ENCODE measurements around the gene TMEM171.

TMEM171 gene

GRCh38 chr5:73120222-73121118 lies at the start of gene TMEM171:
Gene TMEM171 (plus strand): TSS chr5:73120575. CDS start chr5:73123374, 2,799 bp downstream.
- DNase-seq = no peak

- DNase-seq = no peak
Observed at GRCh38 chr5:73081093-73081492, 39.3 kb upstream of the TMEM171 start.

- DNase-seq = no peak
Observed at GRCh38 chr5:73088026-73088425, 32.3 kb upstream of the TMEM171 start.

GRCh38 chr5:73093943-73094342 lies 26.4 kb upstream of the TMEM171 start:
- DNase-seq = peak; percentile 28

- DNase-seq = no peak
Observed at GRCh38 chr5:73094415-73094814, 26.0 kb upstream of the TMEM171 start.

GRCh38 chr5:73095564-73096238 lies 24.7 kb upstream of the TMEM171 start:
- DNase-seq = peak; percentile 44

- DNase-seq = peak; percentile 66
Observed at GRCh38 chr5:73096239-73096575, 24.2 kb upstream of the TMEM171 start.

GRCh38 chr5:73097740-73098139 lies 22.6 kb upstream of the TMEM171 start:
- DNase-seq = no peak

GRCh38 chr5:73100109-73100508 lies 20.3 kb upstream of the TMEM171 start:
- no peak for DNase-seq

GRCh38 chr5:73103870-73104299 lies 16.5 kb upstream of the TMEM171 start:
- no peak for DNase-seq

- DNase-seq = no peak
Observed at GRCh38 chr5:73104326-73104725, 16.0 kb upstream of the TMEM171 start.

- DNase-seq = no peak
Observed at GRCh38 chr5:73106335-73106734, 14.0 kb upstream of the TMEM171 start.

- no peak for DNase-seq
Observed at GRCh38 chr5:73110190-73110589, 10.2 kb upstream of the TMEM171 start.

- DNase-seq = no peak
Observed at GRCh38 chr5:73111536-73111935, 8.8 kb upstream of the TMEM171 start.

- DNase-seq = no peak
Observed at GRCh38 chr5:73112359-73112758, 8.0 kb upstream of the TMEM171 start.

- DNase-seq = no peak
Observed at GRCh38 chr5:73114044-73114688, 6.2 kb upstream of the TMEM171 start.

- DNase-seq = no peak
Observed at GRCh38 chr5:73115399-73116051, 4.8 kb upstream of the TMEM171 start.

GRCh38 chr5:73116506-73116905 lies 3.9 kb upstream of the TMEM171 start:
- DNase-seq = no peak

GRCh38 chr5:73117088-73117740 lies 3.2 kb upstream of the TMEM171 start:
- no peak for DNase-seq

GRCh38 chr5:73118391-73118973 lies 1.9 kb upstream of the TMEM171 start:
- no peak for DNase-seq

- DNase-seq = peak; percentile 14
Observed at GRCh38 chr5:73119451-73120157, 771 bp upstream of the TMEM171 start.

GRCh38 chr5:73121119-73121463 lies 716 bp downstream of the TMEM171 start:
- DNase-seq = no peak

Data from NK-92 treated with Interleukin-12 subunit alpha and Interleukin-12 subunit beta, amount 100 ng/mL, for 24 hours (cell line).